ENCODE measurements around the gene SERPINB8.

The SERPINB8 gene

GRCh38 chr18:63974991-63975390, 5.1 kb downstream of the SERPINB8 start:
- DNase-seq (ENCODE audit: low spot score): no peak
- TF ChIP-seq, protein P1, sequence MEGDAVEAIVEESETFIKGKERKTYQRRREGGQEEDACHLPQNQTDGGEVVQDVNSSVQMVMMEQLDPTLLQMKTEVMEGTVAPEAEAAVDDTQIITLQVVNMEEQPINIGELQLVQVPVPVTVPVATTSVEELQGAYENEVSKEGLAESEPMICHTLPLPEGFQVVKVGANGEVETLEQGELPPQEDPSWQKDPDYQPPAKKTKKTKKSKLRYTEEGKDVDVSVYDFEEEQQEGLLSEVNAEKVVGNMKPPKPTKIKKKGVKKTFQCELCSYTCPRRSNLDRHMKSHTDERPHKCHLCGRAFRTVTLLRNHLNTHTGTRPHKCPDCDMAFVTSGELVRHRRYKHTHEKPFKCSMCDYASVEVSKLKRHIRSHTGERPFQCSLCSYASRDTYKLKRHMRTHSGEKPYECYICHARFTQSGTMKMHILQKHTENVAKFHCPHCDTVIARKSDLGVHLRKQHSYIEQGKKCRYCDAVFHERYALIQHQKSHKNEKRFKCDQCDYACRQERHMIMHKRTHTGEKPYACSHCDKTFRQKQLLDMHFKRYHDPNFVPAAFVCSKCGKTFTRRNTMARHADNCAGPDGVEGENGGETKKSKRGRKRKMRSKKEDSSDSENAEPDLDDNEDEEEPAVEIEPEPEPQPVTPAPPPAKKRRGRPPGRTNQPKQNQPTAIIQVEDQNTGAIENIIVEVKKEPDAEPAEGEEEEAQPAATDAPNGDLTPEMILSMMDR (IDR thresholded peaks at IDR 0.05; ENCODE audit: borderline replicate concordance, control extremely low read depth, extremely low read depth, insufficient read depth, missing control alignments): no peak
- in situ Hi-C loops (cut with MboI; ENCODE audit: low sequenced_read_pairs, unreplicated experiment): no loop called here

DNA sequence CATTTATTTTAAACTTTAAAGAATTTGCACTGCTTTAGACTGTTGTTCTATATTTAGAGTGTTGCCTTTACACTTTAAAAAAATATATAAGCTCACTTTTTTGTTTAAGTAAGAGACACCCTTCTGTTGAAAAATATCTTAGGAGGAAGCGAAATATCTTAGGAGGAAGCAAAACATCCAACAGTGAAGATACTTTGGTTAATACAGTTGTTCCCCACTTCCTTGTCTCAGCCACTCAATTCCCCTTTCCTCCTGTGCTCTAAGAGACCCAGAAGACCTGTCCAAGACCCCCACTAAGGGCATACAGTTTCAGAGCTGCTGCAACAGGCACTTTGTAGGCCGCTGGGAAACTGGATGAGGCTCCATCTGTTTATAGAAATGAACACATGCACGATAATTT, 5.7 kb downstream of the SERPINB8 start:
- DNase-seq (ENCODE audit: low spot score): no peak
- in situ Hi-C loops (cut with MboI; ENCODE audit: low sequenced_read_pairs, unreplicated experiment): no loop called here
- TF ChIP-seq, protein P1 (IDR thresholded peaks at IDR 0.05; ENCODE audit: borderline replicate concordance, control extremely low read depth, extremely low read depth, insufficient read depth, missing control alignments): no peak

- DNase-seq (ENCODE audit: low spot score): no peak
- in situ Hi-C loops (cut with MboI; ENCODE audit: low sequenced_read_pairs, unreplicated experiment): no loop called here
- TF ChIP-seq, protein P1 (IDR thresholded peaks at IDR 0.05; ENCODE audit: borderline replicate concordance, control extremely low read depth, extremely low read depth, insufficient read depth, missing control alignments): no peak
Measured at GRCh38 chr18:63977040-63977439, 7.2 kb downstream of the SERPINB8 start.

GRCh38 chr18:63979409-63979920, 9.6 kb downstream of the SERPINB8 start:
- DNase-seq (ENCODE audit: low spot score): peak; percentile 52
- TF ChIP-seq, protein P1 (IDR thresholded peaks at IDR 0.05; ENCODE audit: borderline replicate concordance, control extremely low read depth, extremely low read depth, insufficient read depth, missing control alignments): peak; percentile 88
- in situ Hi-C loops (cut with MboI; ENCODE audit: low sequenced_read_pairs, unreplicated experiment): no loop called here

DNA sequence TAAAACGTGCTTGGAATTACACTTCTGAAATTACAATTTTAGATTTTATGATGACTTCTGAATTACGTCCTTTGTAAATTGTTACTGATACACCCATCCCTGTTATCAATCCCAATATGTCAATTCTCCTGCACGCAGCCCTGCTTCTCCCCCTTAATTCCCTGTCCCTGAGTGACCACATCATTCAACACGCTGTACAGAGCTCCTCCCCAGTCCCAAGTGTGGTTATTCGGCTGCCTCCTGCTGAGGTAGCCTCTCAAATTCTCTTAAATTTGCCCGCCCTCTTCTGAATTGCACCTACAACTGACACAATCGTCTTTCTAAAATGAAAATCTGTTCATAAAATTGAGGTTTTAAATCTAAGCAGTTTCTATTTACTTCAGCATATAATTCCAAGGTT, 10.1 kb downstream of the SERPINB8 start:
- no peak for DNase-seq (ENCODE audit: low spot score)
- TF ChIP-seq, protein P1 (IDR thresholded peaks at IDR 0.05; ENCODE audit: borderline replicate concordance, control extremely low read depth, extremely low read depth, insufficient read depth, missing control alignments): no peak
- in situ Hi-C loops (cut with MboI; ENCODE audit: low sequenced_read_pairs, unreplicated experiment): no loop called here

- in situ Hi-C loops (cut with MboI; ENCODE audit: low sequenced_read_pairs, unreplicated experiment): no loop called here
- TF ChIP-seq, protein P1 (IDR thresholded peaks at IDR 0.05; ENCODE audit: borderline replicate concordance, control extremely low read depth, extremely low read depth, insufficient read depth, missing control alignments): no peak
- DNase-seq (ENCODE audit: low spot score): no peak
Measured at GRCh38 chr18:63980896-63981460, 11.1 kb downstream of the SERPINB8 start.

Measured in GM13976 (cell line).